Left colon (tissue), 2 donors: ENCODE results near the gene BSX. TPM values are rescaled to one million over a fixed set of nuclear protein-coding genes. Genes with fewer than 3 reads are reported as not detected.

Experiments used
- ATAC-seq: fragments of 200-7000 bp; cut with Tn5 transposase; one replicate; pipeline ENCODE4 v1.9.1; 2020; ENCODE audit warnings: mild to moderate bottlenecking, moderate library complexity
- DNase-seq, 2 donors: peaks; one replicate each; pipeline ENCODE4 v3.0.0-alpha.2; 2020
- intact Hi-C, 2 donors: fragments of 100-400 bp; cut with DNase I in 1 of 2; cut with micrococcal nuclease in 1 of 2; formaldehyde crosslinking; loops; one replicate each; pipeline versions ENCODE4 v1.11.2 to v1.14.0; 2022; cut with DNase I, micrococcal nuclease
- long read RNA-seq: library from polyadenylated mRNA; unstranded; transcript quantifications from one replicate; pipeline ENCODE4 v2.0.0, GENCODE V29; 2021
- total RNA-seq, 2 donors: library from RNA; stranded (reverse); fragmentation: NEBNext Ultra II Directional; extraction: Animal tissue kit (Norgen Biotek cat#: 25700); gene quantifications; one replicate each; pipeline ENCODE4 v1.2.1, GENCODE V29; 2021
- donor health status: DM: no; HTN: no; CAD: no.
- donor health status: DM: yes; HTN: yes; CAD: no.

The BSX gene
- not detected for total RNA-seq
- long read RNA-seq, result 0 reads

DNA sequence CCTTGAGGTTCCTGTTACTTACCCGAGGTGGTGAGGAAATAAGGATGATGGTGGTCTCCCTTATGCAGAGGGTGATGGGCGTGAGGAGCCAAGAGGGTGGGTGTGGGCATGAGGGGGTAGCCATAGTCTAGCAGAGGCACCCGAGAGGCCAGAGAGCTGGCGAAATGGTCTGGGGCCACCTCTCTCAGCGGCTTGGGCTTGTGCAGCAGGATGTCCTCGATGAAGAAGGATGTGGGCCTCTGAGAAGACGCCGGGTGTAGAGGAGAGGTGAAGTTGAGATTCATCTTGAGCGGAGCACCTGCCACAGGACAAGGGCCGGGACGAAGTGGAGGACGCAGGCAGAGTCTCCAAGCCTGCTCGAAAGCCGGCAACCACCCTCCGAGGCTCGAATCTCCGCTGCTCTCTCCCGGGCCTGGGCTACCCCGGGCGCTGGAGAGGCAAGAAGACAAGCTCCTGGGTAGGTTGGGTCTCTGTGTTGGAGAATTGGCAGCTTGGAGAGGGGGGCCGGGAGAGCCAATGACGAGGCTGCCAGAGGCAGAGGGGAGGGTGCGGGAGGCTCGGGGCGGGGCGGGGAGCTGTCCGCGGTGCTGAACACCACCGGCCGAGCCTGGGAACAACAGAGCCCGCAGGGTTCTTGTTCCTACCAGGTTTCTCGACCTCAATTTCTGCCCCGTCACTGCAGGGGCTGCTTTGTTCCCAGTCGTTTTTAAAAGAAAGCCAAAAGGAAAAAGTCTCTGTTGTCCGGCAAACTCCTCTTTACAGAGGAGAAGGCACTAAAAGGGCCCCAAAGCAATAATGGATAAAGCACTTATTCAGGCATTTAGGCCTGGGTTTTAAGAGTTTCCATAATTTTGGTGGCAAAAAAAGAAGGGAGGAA is at the start of gene BSX:
Gene BSX, minus strand, starts transcription at position 447 of the 877 bp plus-strand sequence. Its CDS starts 163 bp downstream, at position 284.
- peak in 1 of 2 donors; percentile 35 for DNase-seq
- intact Hi-C loops, result no loop called here
- ATAC-seq, result peak; percentile 57

DNA sequence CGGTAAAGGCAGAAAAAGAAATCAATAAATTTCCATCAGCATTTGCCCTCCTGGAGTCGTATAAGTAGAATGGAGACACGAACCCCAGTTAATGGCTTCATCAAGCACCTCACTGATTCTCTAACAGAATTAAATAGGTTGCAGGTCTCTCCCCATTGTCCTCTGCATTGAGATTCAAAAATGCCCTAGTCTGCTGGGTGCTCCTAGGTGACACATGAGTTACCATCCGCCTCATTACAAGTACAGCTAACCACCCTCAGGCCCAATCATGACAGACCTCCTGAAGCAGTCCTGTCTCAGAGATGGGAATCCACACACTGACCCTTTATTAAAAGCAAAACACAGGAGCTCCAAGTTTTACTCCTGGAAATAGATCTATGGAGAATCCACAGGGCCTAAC is 48.9 kb upstream of the BSX start:
- ATAC-seq (no peak), DNase-seq (no peak)
- intact Hi-C loops, result no loop called here

DNA sequence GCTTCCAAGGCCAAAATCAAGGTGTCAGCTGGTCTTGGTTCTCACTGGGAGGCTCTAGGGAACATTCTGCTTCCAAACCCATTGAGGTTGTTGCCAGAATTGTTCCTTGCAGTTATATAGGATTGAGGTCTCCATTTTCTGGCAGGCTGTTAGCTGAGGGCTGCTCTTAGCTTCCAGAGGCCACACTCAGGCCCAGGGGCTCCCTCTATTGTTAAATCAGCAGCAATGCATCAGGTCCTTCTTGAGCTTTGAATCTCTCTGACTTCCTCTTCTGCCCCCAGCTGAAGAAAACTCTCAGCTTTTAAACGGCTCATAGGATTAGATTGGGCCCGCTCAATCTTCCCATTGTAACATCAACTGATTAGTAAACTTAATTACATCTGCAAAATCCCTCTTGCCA is 39.3 kb upstream of the BSX start:
- peak in 1 of 2 donors; percentile 19 for DNase-seq
- intact Hi-C loops, result loop anchor here in 1 of 2 donors (5.0 kb wide), 1 partner anchor 159 kb away; no protein-coding TSS in a partner anchor
- peak; percentile 51 for ATAC-seq

DNA sequence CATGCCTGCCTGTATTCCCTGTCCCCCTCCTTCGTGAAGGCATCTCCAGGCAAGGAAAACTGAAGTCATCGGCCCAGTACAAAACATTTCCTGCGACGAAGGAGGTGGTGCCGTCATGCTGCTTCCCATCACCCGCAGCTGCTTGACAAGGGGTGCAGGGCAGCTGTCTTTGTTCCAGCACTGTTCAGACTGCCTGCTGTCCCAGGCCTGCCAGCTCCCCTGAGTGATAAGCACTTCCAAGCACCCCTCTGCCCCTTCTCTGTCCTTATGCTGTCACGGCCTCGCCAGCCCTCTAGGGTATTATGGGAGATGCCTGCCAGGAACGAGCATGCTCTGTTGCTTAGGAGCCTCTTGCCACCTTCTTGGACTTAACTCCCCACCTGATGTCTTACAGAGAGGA is 37.1 kb upstream of the BSX start:
- intact Hi-C loops, result no loop called here
- ATAC-seq (no peak), DNase-seq (no peak)

GRCh38 chr11:123011510-123011909 is 29.9 kb upstream of the BSX start:
- DNase-seq (no peak), ATAC-seq (no peak)
- intact Hi-C loops, result no loop called here

- DNase-seq, result no peak
- intact Hi-C loops, result no loop called here
- ATAC-seq, result no peak
Observed at GRCh38 chr11:123006860-123007542, 25.4 kb upstream of the BSX start.

GRCh38 chr11:123000721-123001120 is 19.1 kb upstream of the BSX start:
- no peak for ATAC-seq
- intact Hi-C loops, result no loop called here
- DNase-seq, result no peak

- ATAC-seq (no peak), DNase-seq (no peak)
Observed at GRCh38 chr11:122998727-122999366, 17.2 kb upstream of the BSX start.

GRCh38 chr11:122995526-122995925 is 13.9 kb upstream of the BSX start:
- ATAC-seq (no peak), DNase-seq (no peak)
- intact Hi-C loops, result no loop called here

More at GRCh38 chr11:122998727-122999366, 17.2 kb upstream of the BSX start:
- intact Hi-C loops, result no loop called here

GRCh38 chr11:122984186-122985011 is 2.8 kb upstream of the BSX start:
- no peak for DNase-seq
- intact Hi-C loops, result no loop called here
- no peak for ATAC-seq

- ATAC-seq (no peak), DNase-seq (no peak)
- intact Hi-C loops, result no loop called here
Observed at GRCh38 chr11:122983438-122984185, 2.0 kb upstream of the BSX start.

DNA sequence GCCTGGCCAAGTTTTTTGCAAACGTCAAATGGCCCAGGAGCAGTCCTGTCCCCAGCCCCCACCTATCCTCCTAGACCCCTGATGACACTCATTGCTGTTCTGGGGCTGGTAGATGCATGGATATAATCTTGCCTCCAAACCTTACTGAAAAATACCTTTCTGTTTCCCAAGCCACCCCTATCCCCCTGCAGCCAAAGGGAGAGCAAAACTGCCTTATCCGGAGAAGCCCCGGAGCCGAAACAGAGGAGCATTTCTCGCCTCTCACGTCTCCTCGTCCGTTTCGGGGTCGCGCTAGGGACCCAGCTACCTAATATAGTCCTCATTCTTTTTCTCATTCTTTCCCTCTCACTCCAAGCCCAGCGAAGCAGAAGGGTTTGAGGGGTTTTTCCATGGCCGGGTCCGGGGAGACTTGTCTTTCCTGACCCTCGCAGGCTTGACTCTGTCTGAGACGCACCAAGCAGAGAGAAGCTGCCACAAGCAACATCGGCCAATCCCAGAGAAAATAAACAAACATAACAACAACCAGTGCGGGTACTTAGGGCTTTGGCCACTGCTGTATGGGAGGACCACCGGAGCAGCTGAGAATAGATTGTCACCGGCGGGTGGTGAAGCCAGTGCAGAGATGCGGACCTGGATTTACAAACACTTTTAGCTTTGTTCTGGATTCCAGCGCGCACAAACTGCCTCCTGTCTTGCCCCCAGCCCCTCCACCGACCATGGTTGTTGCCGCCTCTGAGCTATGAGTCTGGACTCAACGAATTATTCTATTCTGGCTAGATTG is 1.6 kb downstream of the BSX start:
- intact Hi-C loops, result no loop called here
- no peak for ATAC-seq
- DNase-seq, result no peak

DNA sequence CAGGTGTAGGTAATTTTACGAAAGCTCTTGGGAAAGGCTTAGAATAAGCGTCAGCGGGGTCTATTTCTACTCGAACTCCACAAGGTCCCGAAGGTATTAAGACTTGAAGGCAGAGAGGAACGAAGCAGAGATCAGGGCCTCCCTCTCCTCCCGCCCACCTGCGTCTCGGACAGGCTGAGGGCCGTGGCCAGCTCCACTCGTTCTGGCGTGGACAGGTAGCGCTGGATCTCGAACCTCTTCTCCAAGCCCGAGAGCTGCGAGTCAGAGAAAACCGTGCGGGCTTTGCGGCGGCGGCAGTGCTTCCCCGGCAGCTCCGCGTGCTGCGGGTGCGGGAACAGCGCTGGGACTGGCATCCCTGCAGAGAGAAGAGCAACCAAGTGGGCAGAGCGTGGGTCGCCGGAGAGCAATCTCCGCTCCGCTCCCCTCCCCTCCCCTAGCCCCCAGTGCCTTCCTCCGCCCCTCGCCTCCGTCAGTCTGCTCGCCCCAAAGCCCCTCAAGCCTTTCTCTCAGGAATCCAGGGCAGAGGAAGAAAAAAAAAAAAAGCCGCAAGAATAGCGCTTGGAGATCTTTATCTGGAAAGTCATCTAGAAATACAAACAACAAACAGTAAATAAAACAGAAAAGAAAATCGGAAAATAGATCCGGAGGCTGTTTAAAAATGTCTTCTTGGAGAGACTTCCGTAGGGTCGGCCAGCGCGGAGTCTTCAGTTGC is 2.4 kb downstream of the BSX start:
- no peak for ATAC-seq
- no peak for DNase-seq
- intact Hi-C loops, result no loop called here

DNA sequence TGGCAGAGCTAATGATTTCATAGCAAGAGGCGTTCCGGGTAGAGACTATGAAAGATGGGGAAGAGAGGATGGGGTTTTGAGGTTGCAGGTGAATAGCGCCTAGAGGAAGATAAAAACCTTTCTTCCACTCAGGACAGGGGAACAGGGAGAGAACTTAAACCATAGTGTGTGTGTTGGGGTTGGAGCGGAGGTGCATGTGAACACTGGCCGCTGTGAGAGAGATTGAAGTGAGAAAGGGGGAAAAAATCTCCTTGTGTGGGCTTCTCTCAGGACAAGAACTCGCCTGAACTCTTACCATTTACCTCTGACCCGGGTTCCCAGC is 3.4 kb downstream of the BSX start:
- ATAC-seq (no peak), DNase-seq (no peak)
- intact Hi-C loops, result no loop called here

- DNase-seq (no peak), ATAC-seq (no peak)
- intact Hi-C loops, result no loop called here
Observed at GRCh38 chr11:122977470-122978298, 4.0 kb downstream of the BSX start.
